Uterus (tissue), 4 donors: Measurements from ENCODE around the gene RAB11FIP3. TPM values are rescaled to one million over a fixed set of nuclear protein-coding genes. Genes with fewer than 3 reads are reported as not detected.
A peak's percentile ranks its signal among the peaks of the same experiment; 100 is the strongest.

ENCODE experiments used
- DNase-seq, 2 donors: peaks; one replicate each; pipeline ENCODE4 v3.0.0-alpha.2; 2019 to 2020
- H3K27ac ChIP-seq, 2 donors: fragments of 200-600 bp; sonication (generic); 1 replicate in 1 of 2; 2 replicates in 1 of 2; pipeline ENCODE4 v1.5.1; 2016 to 2018
- H3K27me3 ChIP-seq, 2 donors: fragments of 200-600 bp; sonication (generic); one replicate each; pipeline ENCODE4 v1.5.1; 2018 to 2019; ENCODE audit warnings: control low read depth in 1 of 2
- H3K36me3 ChIP-seq, 2 donors: fragments of 200-600 bp; sonication (generic); one replicate each; pipeline ENCODE4 v1.5.1; 2019; ENCODE audit warnings: control low read depth in 1 of 2
- H3K4me1 ChIP-seq, 2 donors: fragments of 200-600 bp; sonication (generic); one replicate each; pipeline ENCODE4 v1.5.1; 2018 to 2019; ENCODE audit warnings: control low read depth in 1 of 2
- H3K4me3 ChIP-seq, 2 donors: fragments of 200-600 bp; sonication (generic); 1 replicate in 1 of 2; 2 replicates in 1 of 2; pipeline ENCODE4 v1.5.1; 2018 to 2019; ENCODE audit warnings: mild to moderate bottlenecking in 1 of 2
- H3K9me3 ChIP-seq, 2 donors: fragments of 200-600 bp; sonication (generic); one replicate each; pipeline ENCODE4 v1.5.1; 2019; ENCODE audit warnings: control low read depth in 1 of 2
- CTCF ChIP-seq, 4 experiments: fragments of 200-600 bp in 2 of 4; fragments of 450-650 bp in 2 of 4; sonication (generic) in 2 of 4; IDR thresholded peaks; one replicate each; pipeline ENCODE4 v1.5.1; 2016 to 2019; ENCODE audit warnings: antibody characterized with exemption in 4 of 4, mild to moderate bottlenecking in 2 of 4, moderate library complexity in 1 of 4
- POLR2A ChIP-seq, 2 donors: fragments of 450-650 bp; IDR thresholded peaks; one replicate each; pipeline ENCODE4 v1.6.1; 2016; ENCODE audit warnings: antibody characterized with exemption in 2 of 2, mild to moderate bottlenecking in 1 of 2, moderate library complexity in 1 of 2
- intact Hi-C: fragments of 100-400 bp; cut with DNase I; formaldehyde crosslinking; loops from one replicate; pipeline ENCODE4 v1.15.1; 2023; ENCODE audit warnings: low total_unique reads
- total RNA-seq, 4 donors: library from RNA; depleted of rRNA in 3 of 4; stranded (reverse); fragments of >200 nt in 3 of 4; gene quantifications; one replicate each; pipeline versions ENCODE4 v1.1.0 to v1.2.4, GENCODE V29; 2014 to 2023
- donor health status: DM: yes; HTN: yes; CAD: no.

The RAB11FIP3 gene
- total RNA-seq, 4 donors from 2014 or later, result 10.5 to 75.0 (median 49.4) TPM

GRCh38 chr16:495127-495748 is 69.8 kb downstream of the RAB11FIP3 start:
- Histone ChIP-seq H3K27ac (no peak overlapping the region), H3K36me3 (no peaks in the 10 kb centered on the region), H3K4me1 (no peaks in the 10 kb centered on the region), H3K4me3 (no peak overlapping the region), H3K27me3 (no peaks in the 10 kb centered on the region), H3K9me3 (no peaks in the 10 kb centered on the region)
- intact Hi-C loops, result no loop called here
- TF ChIP-seq CTCF (IDR thresholded peaks at IDR 0.05) (peak in 1 of 4 experiments; percentile 18), POLR2A (IDR thresholded peaks at IDR 0.05) (no peak)
- DNase-seq, result no peak

GRCh38 chr16:496097-496886 is 70.8 kb downstream of the RAB11FIP3 start:
- Histone ChIP-seq H3K27me3 (no peaks in the 10 kb centered on the region), H3K4me1 (no peaks in the 10 kb centered on the region), H3K9me3 (no peaks in the 10 kb centered on the region), H3K36me3 (no peaks in the 10 kb centered on the region), H3K4me3 (no peak overlapping the region), H3K27ac (no peak overlapping the region)
- no peak for DNase-seq
- intact Hi-C loops, result no loop called here
- TF ChIP-seq CTCF (IDR thresholded peaks at IDR 0.05), result no peak
- no peak for TF ChIP-seq POLR2A (IDR thresholded peaks at IDR 0.05)

- Histone ChIP-seq H3K27ac (no peak overlapping the region), H3K4me1 (no peaks in the 10 kb centered on the region), H3K4me3 (no peak overlapping the region), H3K27me3 (no peaks in the 10 kb centered on the region), H3K9me3 (no peaks in the 10 kb centered on the region), H3K36me3 (no peaks in the 10 kb centered on the region)
- no peak for TF ChIP-seq POLR2A (IDR thresholded peaks at IDR 0.05)
- TF ChIP-seq CTCF (IDR thresholded peaks at IDR 0.05), result no peak
- no peak for DNase-seq
- intact Hi-C loops, result no loop called here
Observed at GRCh38 chr16:497258-497657, 71.8 kb downstream of the RAB11FIP3 start.

- no peak overlapping the region for H3K4me3 ChIP-seq
- TF ChIP-seq POLR2A (IDR thresholded peaks at IDR 0.05) (no peak), CTCF (IDR thresholded peaks at IDR 0.05) (no peak)
- H3K36me3 ChIP-seq, result no peaks in the 10 kb centered on the region
- H3K9me3 ChIP-seq, result no peaks in the 10 kb centered on the region
- intact Hi-C loops, result no loop called here
- no peaks in the 10 kb centered on the region for H3K27me3 ChIP-seq
- H3K4me1 ChIP-seq, result no peaks in the 10 kb centered on the region
- DNase-seq, result no peak
- no peak overlapping the region for H3K27ac ChIP-seq
Observed at GRCh38 chr16:499924-500323, 74.5 kb downstream of the RAB11FIP3 start.

GRCh38 chr16:500709-501108 is 75.3 kb downstream of the RAB11FIP3 start:
- H3K9me3 ChIP-seq, result no peaks in the 10 kb centered on the region
- H3K27ac ChIP-seq, result no peak overlapping the region
- H3K36me3 ChIP-seq, result no peaks in the 10 kb centered on the region
- no peaks in the 10 kb centered on the region for H3K27me3 ChIP-seq
- no peak overlapping the region for H3K4me3 ChIP-seq
- intact Hi-C loops, result no loop called here
- no peaks in the 10 kb centered on the region for H3K4me1 ChIP-seq
- TF ChIP-seq CTCF (IDR thresholded peaks at IDR 0.05) (no peak), POLR2A (IDR thresholded peaks at IDR 0.05) (no peak)
- no peak for DNase-seq
